Astrocyte of the cerebellum (primary cell): ENCODE data around the gene ZEB2.

Experiments used
- DNase-seq: peaks from one replicate; pipeline ENCODE4 v3.0.0-alpha.2; 2011; ENCODE audit warnings: low read depth
- H3K4me3 ChIP-seq: 2 replicates; pipeline ENCODE4 v1.5.1; 2011; ENCODE audit warnings: mild to moderate bottlenecking, low read depth, low read length, moderate library complexity
- in situ Hi-C: cut with HindIII; loops from 2 replicates; pipeline ENCODE4 v1.10.0; 2017; ENCODE audit warnings: low sequenced_read_pairs
- TF ChIP-seq, protein P1 (sequence below): IDR thresholded peaks from 2 replicates; pipeline ENCODE4 v1.5.1; 2012; ENCODE audit warnings: low read length, low read depth, moderate library complexity, mild to moderate bottlenecking; ENCODE audit errors: missing control alignments

The ZEB2 gene

DNA sequence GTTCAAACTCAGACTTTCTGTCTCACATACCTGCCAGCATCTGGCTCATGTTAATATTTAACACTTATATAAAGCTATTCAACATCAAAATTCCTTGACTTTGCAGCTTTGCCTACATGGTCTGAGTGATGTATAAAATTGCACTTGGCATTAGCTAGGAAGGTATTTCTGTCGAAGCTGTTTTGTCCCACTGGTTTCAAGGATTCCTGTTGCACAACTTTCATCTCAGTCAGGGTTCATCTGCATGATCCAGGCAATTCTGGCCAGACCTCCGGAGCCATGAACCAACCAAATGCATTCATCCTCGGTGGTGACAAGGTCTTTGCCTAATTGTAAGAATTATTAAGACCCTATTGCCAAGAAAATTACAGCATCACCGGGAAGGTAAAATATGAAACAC lies 185.4 kb downstream of the ZEB2 start:
- H3K4me3 ChIP-seq = no peak overlapping the region
- TF ChIP-seq, protein P1, sequence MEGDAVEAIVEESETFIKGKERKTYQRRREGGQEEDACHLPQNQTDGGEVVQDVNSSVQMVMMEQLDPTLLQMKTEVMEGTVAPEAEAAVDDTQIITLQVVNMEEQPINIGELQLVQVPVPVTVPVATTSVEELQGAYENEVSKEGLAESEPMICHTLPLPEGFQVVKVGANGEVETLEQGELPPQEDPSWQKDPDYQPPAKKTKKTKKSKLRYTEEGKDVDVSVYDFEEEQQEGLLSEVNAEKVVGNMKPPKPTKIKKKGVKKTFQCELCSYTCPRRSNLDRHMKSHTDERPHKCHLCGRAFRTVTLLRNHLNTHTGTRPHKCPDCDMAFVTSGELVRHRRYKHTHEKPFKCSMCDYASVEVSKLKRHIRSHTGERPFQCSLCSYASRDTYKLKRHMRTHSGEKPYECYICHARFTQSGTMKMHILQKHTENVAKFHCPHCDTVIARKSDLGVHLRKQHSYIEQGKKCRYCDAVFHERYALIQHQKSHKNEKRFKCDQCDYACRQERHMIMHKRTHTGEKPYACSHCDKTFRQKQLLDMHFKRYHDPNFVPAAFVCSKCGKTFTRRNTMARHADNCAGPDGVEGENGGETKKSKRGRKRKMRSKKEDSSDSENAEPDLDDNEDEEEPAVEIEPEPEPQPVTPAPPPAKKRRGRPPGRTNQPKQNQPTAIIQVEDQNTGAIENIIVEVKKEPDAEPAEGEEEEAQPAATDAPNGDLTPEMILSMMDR = no peak
- no peak for DNase-seq
- in situ Hi-C loops = no loop called here
